ENCODE results near the gene CHST11. TPM values are rescaled to one million over a fixed set of nuclear protein-coding genes. Genes with fewer than 3 reads are reported as not detected.

CHST11 gene
- total and polyA plus RNA-seq, 4 donors: 15.0 to 25.5 (median 18.8) TPM

- H3K27ac ChIP-seq (ENCODE audit: low read depth, low read length): no peak overlapping the region
- H3K4me1 ChIP-seq (ENCODE audit: control insufficient read depth, insufficient read depth, low read length): peaks cover 8% of the 10 kb centered on the region
- H3K27me3 ChIP-seq (ENCODE audit: control insufficient read depth, insufficient read depth, low read length): no peaks in the 10 kb centered on the region
- no CpG with 5 or more reads among the region's 2 CpGs for WGBS (ENCODE audit: insufficient coverage)
- H3K36me3 ChIP-seq (ENCODE audit: control insufficient read depth, insufficient read depth, low read length): no peaks in the 10 kb centered on the region
- no peak overlapping the region for H3K4me3 ChIP-seq (ENCODE audit: low read depth, low read length)
- no peak for DNase-seq (ENCODE audit: low read depth in 4 of 6, low spot score in 6 of 6)
- no peaks in the 10 kb centered on the region for H3K9me3 ChIP-seq (ENCODE audit: control insufficient read depth, insufficient read depth, low read length)
These were observed 27.3 kb downstream of the CHST11 start for GRCh38 chr12:104484079-104484478.

GRCh38 chr12:104485651-104486362 lies 29.1 kb downstream of the CHST11 start:
- DNase-seq (ENCODE audit: low read depth in 4 of 6, low spot score in 6 of 6): peak in 1 of 6 donors; percentile 35
- Histone ChIP-seq H3K27me3 (ENCODE audit: control insufficient read depth, insufficient read depth, low read length) (no peaks in the 10 kb centered on the region), H3K9me3 (ENCODE audit: control insufficient read depth, insufficient read depth, low read length) (no peaks in the 10 kb centered on the region), H3K4me1 (ENCODE audit: control insufficient read depth, insufficient read depth, low read length) (peaks cover 8% of the 10 kb centered on the region), H3K36me3 (ENCODE audit: control insufficient read depth, insufficient read depth, low read length) (no peaks in the 10 kb centered on the region), H3K4me3 (ENCODE audit: low read depth, low read length) (no peak overlapping the region), H3K27ac (ENCODE audit: low read depth, low read length) (no peak overlapping the region)
- WGBS (ENCODE audit: insufficient coverage): 80% methylated on average over 6 of the region's 13 CpGs

GRCh38 chr12:104486363-104486750 lies 29.6 kb downstream of the CHST11 start:
- Histone ChIP-seq H3K4me1 (ENCODE audit: control insufficient read depth, insufficient read depth, low read length) (peaks cover 8% of the 10 kb centered on the region), H3K36me3 (ENCODE audit: control insufficient read depth, insufficient read depth, low read length) (no peaks in the 10 kb centered on the region), H3K27ac (ENCODE audit: low read depth, low read length) (no peak overlapping the region), H3K4me3 (ENCODE audit: low read depth, low read length) (no peak overlapping the region), H3K27me3 (ENCODE audit: control insufficient read depth, insufficient read depth, low read length) (no peaks in the 10 kb centered on the region), H3K9me3 (ENCODE audit: control insufficient read depth, insufficient read depth, low read length) (no peaks in the 10 kb centered on the region)
- DNase-seq (ENCODE audit: low read depth in 4 of 6, low spot score in 6 of 6): no peak
- WGBS (ENCODE audit: insufficient coverage): 67% methylated on average over 7 of the region's 7 CpGs

GRCh38 chr12:104486943-104487819 lies 30.4 kb downstream of the CHST11 start:
- H3K27ac ChIP-seq (ENCODE audit: low read depth, low read length): no peak overlapping the region
- 88% methylated on average over 3 of the region's 9 CpGs for WGBS (ENCODE audit: insufficient coverage)
- no peak overlapping the region for H3K4me3 ChIP-seq (ENCODE audit: low read depth, low read length)
- no peaks in the 10 kb centered on the region for H3K9me3 ChIP-seq (ENCODE audit: control insufficient read depth, insufficient read depth, low read length)
- no peaks in the 10 kb centered on the region for H3K27me3 ChIP-seq (ENCODE audit: control insufficient read depth, insufficient read depth, low read length)
- H3K4me1 ChIP-seq (ENCODE audit: control insufficient read depth, insufficient read depth, low read length): peaks cover 8% of the 10 kb centered on the region
- no peaks in the 10 kb centered on the region for H3K36me3 ChIP-seq (ENCODE audit: control insufficient read depth, insufficient read depth, low read length)
- DNase-seq (ENCODE audit: low read depth in 4 of 6, low spot score in 6 of 6): no peak

- H3K27ac ChIP-seq (ENCODE audit: low read depth, low read length): no peak overlapping the region
- WGBS (ENCODE audit: insufficient coverage): 96% methylated on average over 12 of the region's 13 CpGs
- H3K36me3 ChIP-seq (ENCODE audit: control insufficient read depth, insufficient read depth, low read length): no peaks in the 10 kb centered on the region
- H3K4me1 ChIP-seq (ENCODE audit: control insufficient read depth, insufficient read depth, low read length): peaks cover 8% of the 10 kb centered on the region
- H3K4me3 ChIP-seq (ENCODE audit: low read depth, low read length): no peak overlapping the region
- no peaks in the 10 kb centered on the region for H3K9me3 ChIP-seq (ENCODE audit: control insufficient read depth, insufficient read depth, low read length)
- H3K27me3 ChIP-seq (ENCODE audit: control insufficient read depth, insufficient read depth, low read length): no peaks in the 10 kb centered on the region
- DNase-seq (ENCODE audit: low read depth in 4 of 6, low spot score in 6 of 6): no peak
These were observed 31.6 kb downstream of the CHST11 start for GRCh38 chr12:104488374-104488773.

GRCh38 chr12:104490186-104490585 lies 33.4 kb downstream of the CHST11 start:
- no peaks in the 10 kb centered on the region for H3K27me3 ChIP-seq (ENCODE audit: control insufficient read depth, insufficient read depth, low read length)
- WGBS (ENCODE audit: insufficient coverage): no CpG with 5 or more reads among the region's 4 CpGs
- no peaks in the 10 kb centered on the region for H3K9me3 ChIP-seq (ENCODE audit: control insufficient read depth, insufficient read depth, low read length)

GRCh38 chr12:104490850-104491249 lies 34.1 kb downstream of the CHST11 start:
- no peak for DNase-seq (ENCODE audit: low read depth in 4 of 6, low spot score in 6 of 6)
- H3K9me3 ChIP-seq (ENCODE audit: control insufficient read depth, insufficient read depth, low read length): no peaks in the 10 kb centered on the region
- H3K27me3 ChIP-seq (ENCODE audit: control insufficient read depth, insufficient read depth, low read length): no peaks in the 10 kb centered on the region
- H3K36me3 ChIP-seq (ENCODE audit: control insufficient read depth, insufficient read depth, low read length): no peaks in the 10 kb centered on the region
- no peak overlapping the region for H3K27ac ChIP-seq (ENCODE audit: low read depth, low read length)
- WGBS (ENCODE audit: insufficient coverage): 83% methylated on average over 1 of the region's 3 CpGs
- H3K4me1 ChIP-seq (ENCODE audit: control insufficient read depth, insufficient read depth, low read length): peaks cover 8% of the 10 kb centered on the region
- no peak overlapping the region for H3K4me3 ChIP-seq (ENCODE audit: low read depth, low read length)

More at GRCh38 chr12:104490186-104490585, 33.4 kb downstream of the CHST11 start:
- no peak overlapping the region for H3K4me3 ChIP-seq (ENCODE audit: low read depth, low read length)
- no peak for DNase-seq (ENCODE audit: low read depth in 4 of 6, low spot score in 6 of 6)
- H3K36me3 ChIP-seq (ENCODE audit: control insufficient read depth, insufficient read depth, low read length): no peaks in the 10 kb centered on the region
- no peak overlapping the region for H3K27ac ChIP-seq (ENCODE audit: low read depth, low read length)
- H3K4me1 ChIP-seq (ENCODE audit: control insufficient read depth, insufficient read depth, low read length): peaks cover 8% of the 10 kb centered on the region

- no peak for DNase-seq (ENCODE audit: low read depth in 4 of 6, low spot score in 6 of 6)
These were observed 36.7 kb downstream of the CHST11 start for GRCh38 chr12:104493496-104493895.

GRCh38 chr12:104494137-104494792 lies 37.5 kb downstream of the CHST11 start:
- Histone ChIP-seq H3K9me3 (ENCODE audit: control insufficient read depth, insufficient read depth, low read length) (no peaks in the 10 kb centered on the region), H3K4me1 (ENCODE audit: control insufficient read depth, insufficient read depth, low read length) (no peaks in the 10 kb centered on the region), H3K4me3 (ENCODE audit: low read depth, low read length) (no peak overlapping the region), H3K36me3 (ENCODE audit: control insufficient read depth, insufficient read depth, low read length) (no peaks in the 10 kb centered on the region), H3K27me3 (ENCODE audit: control insufficient read depth, insufficient read depth, low read length) (no peaks in the 10 kb centered on the region), H3K27ac (ENCODE audit: low read depth, low read length) (no peak overlapping the region)
- WGBS (ENCODE audit: insufficient coverage): 85% methylated on average over 6 of the region's 13 CpGs
- no peak for DNase-seq (ENCODE audit: low read depth in 4 of 6, low spot score in 6 of 6)

More at GRCh38 chr12:104493496-104493895, 36.7 kb downstream of the CHST11 start:
- no peaks in the 10 kb centered on the region for H3K9me3 ChIP-seq (ENCODE audit: control insufficient read depth, insufficient read depth, low read length)
- H3K27ac ChIP-seq (ENCODE audit: low read depth, low read length): no peak overlapping the region
- no peaks in the 10 kb centered on the region for H3K36me3 ChIP-seq (ENCODE audit: control insufficient read depth, insufficient read depth, low read length)
- WGBS (ENCODE audit: insufficient coverage): 94% methylated on average over 4 of the region's 7 CpGs
- H3K4me3 ChIP-seq (ENCODE audit: low read depth, low read length): no peak overlapping the region
- H3K27me3 ChIP-seq (ENCODE audit: control insufficient read depth, insufficient read depth, low read length): no peaks in the 10 kb centered on the region
- H3K4me1 ChIP-seq (ENCODE audit: control insufficient read depth, insufficient read depth, low read length): no peaks in the 10 kb centered on the region

All from spinal cord (tissue), 10 donors.